Right ventricle myocardium superior (tissue), 1 donor: ENCODE data around the gene DENND1B. TPM values are rescaled to one million over a fixed set of nuclear protein-coding genes. Genes with fewer than 3 reads are reported as not detected.

ENCODE experiments used
- ATAC-seq: fragments of 200-7000 bp; cut with Tn5 transposase; one replicate; pipeline ENCODE4 v1.9.1; 2020; ENCODE audit warnings: mild to moderate bottlenecking; ENCODE audit not compliant: poor library complexity
- DNase-seq: peaks from one replicate; pipeline ENCODE4 v3.0.0-alpha.2; 2020
- intact Hi-C: fragments of 100-400 bp; cut with DNase I; formaldehyde crosslinking; loops from one replicate; pipeline ENCODE4 v1.11.2; 2022
- total RNA-seq: library from RNA; stranded (reverse); fragmentation: NEBNext Ultra II Directional; extraction: Animal tissue kit (Norgen Biotek cat#: 25700); gene quantifications from one replicate; pipeline ENCODE4 v1.2.1, GENCODE V29; 2021
- donor health status: DM: no; HTN: yes; CAD: no; lungs with severe emphysema.

Gene DENND1B
- total RNA-seq, 1 donor from 2014 or later, result 20.9 TPM

DNA sequence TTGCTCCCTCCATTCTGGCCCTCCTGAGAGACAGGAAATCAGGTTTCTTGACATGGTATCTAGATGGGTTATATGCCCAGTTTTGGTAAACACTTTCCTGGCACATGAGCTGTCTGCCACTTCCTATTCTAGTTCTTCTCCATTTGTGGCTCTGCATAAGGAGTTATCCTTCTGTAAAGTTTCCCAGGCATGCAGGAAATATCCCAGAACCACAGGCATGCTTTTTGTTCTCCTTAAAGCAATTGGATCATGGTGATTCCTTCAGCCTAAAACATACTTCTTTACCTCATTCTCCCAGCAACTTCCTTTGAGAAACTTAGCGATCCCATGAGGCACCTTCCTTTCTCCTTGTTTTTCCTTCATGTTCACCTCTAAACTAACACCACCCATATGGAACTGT is 307.4 kb downstream of the DENND1B start:
- intact Hi-C loops, result no loop called here
- DNase-seq, result no peak
- no peak for ATAC-seq

DNA sequence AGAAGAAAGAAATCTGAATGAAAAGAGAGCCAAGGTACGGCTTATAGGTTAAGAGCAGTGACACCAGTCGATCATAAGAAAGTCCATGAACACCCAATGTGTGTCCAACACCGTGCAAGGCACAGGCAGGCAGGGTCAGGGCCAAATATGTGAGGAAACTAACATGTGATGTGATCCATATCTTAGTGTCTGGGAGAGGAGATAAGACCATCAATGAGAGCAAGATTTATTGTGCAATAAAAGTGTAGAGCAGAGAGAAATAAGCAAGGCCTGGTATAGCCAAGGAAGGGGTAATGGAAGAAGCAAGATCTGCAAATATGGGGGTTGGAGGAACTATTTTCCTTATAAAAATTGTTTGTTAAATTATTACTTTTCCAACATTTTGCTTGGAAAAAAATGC is 308.5 kb downstream of the DENND1B start:
- DNase-seq (no peak), ATAC-seq (no peak)
- intact Hi-C loops, result no loop called here

DNA sequence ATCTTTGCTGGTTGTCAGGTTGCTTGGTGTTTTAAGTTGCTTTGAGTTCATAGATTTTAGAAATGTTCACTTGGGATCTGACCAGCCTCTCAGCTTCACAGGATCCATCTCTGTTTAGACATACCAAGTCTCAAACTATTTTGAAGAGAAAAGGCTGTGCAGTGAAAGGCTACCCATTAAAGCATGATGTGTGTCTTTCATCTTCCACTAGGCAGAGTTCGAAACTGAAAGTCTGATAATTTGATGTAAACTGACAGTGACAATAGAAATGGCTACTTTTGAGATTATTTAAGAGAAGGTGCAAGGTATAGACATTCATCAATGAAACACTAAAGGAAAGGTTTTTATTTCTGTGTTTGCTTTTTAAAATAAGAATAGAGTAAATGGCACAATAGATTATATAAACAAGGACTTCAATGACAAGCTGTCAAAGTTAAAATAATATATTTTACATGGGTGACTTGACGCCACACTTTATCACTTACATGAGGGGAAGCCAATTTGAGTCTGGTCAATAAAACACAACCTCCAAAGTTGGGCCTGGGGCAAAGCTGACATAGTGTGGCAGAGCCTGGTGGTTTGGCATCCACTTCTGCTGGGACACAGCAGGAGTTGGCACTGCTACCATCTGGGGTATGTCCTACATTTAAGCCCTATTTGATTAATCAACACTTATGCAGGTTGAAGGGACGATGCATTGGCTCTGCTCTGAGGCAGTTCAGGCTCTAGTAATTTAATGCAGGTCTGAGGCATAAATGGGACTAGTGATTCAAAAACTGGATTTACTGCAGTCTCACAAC is 309.6 kb downstream of the DENND1B start:
- DNase-seq (no peak), ATAC-seq (no peak)
- intact Hi-C loops, result no loop called here

DNA sequence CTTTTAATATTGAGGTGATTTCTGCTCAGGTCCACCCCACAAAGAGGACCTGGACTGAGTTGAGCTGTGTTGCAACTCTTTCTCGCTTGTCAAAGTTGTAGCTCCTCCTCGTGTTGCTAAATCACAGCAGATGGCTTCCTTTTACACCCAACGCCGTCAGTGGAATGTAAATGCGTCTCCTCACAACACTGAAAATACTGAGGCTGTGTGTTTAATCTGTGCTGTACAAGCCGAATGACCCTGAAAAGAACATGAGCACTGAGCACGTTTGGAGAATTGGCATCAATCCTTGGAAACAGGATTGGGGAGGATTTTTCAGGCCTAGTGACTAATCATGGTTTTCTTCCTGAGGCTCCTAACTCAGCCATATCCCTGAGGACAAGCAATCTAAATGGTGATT is 311.2 kb downstream of the DENND1B start:
- intact Hi-C loops, result no loop called here
- DNase-seq (no peak), ATAC-seq (peak; percentile 89)

DNA sequence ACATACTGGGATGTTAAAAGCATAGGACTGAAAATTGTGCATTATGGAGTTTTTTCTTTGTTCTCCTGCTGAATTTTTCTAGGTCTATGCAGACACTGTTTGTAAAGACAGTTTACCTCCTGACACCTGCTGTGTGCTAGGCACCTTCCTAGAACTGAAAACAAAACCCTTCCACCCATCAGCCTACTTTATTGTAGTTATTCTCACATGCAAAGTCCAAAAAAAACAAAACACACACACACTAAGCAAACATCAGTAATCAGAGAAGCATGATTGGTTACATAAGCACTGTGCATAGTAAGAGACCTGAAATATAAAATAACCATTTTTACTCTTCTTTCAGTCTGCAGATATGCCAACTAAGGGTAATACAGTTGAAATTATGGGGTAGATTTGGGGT is 312.1 kb downstream of the DENND1B start:
- ATAC-seq (no peak), DNase-seq (no peak)
- intact Hi-C loops, result no loop called here

DNA sequence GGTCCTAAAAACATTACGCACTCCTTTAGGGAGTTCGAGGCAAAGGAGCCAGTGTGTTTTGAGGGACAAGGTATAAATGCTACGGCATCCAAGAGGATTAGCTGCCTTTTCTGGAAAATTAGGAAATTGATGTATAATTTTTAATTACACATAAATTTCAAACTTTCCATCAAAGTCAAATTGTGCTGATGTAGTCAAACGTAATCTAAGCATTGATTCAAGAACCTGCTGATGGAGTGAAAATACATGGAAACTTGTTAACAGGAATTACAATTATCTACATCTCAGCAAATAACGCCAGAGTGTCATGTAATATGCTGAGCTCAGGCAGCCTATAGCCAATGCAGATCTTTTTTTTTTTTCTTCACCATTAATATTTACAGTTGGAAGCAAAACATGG is 312.7 kb downstream of the DENND1B start:
- intact Hi-C loops, result no loop called here
- DNase-seq (no peak), ATAC-seq (no peak)

Other genes starting within 250 kb of the DENND1B start
- gene C1orf53, start 127.2 kb upstream of the DENND1B start, total RNA-seq, result 6.2 TPM
- 0.05 TPM for gene LHX9, start 141.9 kb upstream of the DENND1B start, total RNA-seq